CD4-positive, CD25-positive, alpha-beta regulatory T cell (primary cell): Measurements from ENCODE around the gene NPY4R2. TPM values are rescaled to one million over a fixed set of nuclear protein-coding genes. Genes with fewer than 3 reads are reported as not detected.
"Not testable (repeated sequence)": the region's sequence is repeated elsewhere in the genome, so short reads cannot be mapped to it uniquely, and the experiment has no call there.

Experiments
- ATAC-seq, 2 donors: fragments of 150-1000 bp; cut with Tn5 transposase; one replicate each; pipeline ENCODE4 v1.10.0; 2021; ENCODE audit warnings: low read depth in 2 of 2, moderate number of reproducible peaks in 2 of 2, moderate library complexity in 1 of 2
- DNase-seq, 3 donors: peaks; one replicate each; pipeline versions ENCODE4 v3.0.0 to v3.0.0-alpha.2; 2012 to 2022; ENCODE audit warnings: mixed read lengths in 1 of 3
- H3K27ac ChIP-seq: one replicate; pipeline ENCODE4 v1.7.0; 2013; ENCODE audit warnings: mild to moderate bottlenecking, low read length; ENCODE audit not compliant: insufficient read depth, poor library complexity, severe bottlenecking
- H3K27me3 ChIP-seq: one replicate; pipeline ENCODE4 v1.7.0; 2013; ENCODE audit warnings: low read length; ENCODE audit not compliant: control insufficient read depth, insufficient read depth
- H3K36me3 ChIP-seq: one replicate; pipeline ENCODE4 v1.7.0; 2013; ENCODE audit warnings: mild to moderate bottlenecking, low read length, moderate library complexity; ENCODE audit not compliant: control insufficient read depth, insufficient read depth
- H3K4me1 ChIP-seq: 2 replicates; pipeline ENCODE4 v1.7.0; 2013; ENCODE audit warnings: mild to moderate bottlenecking, low read length; ENCODE audit not compliant: insufficient read depth, control insufficient read depth, poor library complexity, severe bottlenecking
- H3K4me3 ChIP-seq: one replicate; pipeline ENCODE4 v1.7.0; 2013; ENCODE audit warnings: low read depth, mild to moderate bottlenecking, low read length, moderate library complexity
- H3K9me3 ChIP-seq, 2 experiments: 1 replicate in 1 of 2; 2 replicates in 1 of 2; pipeline ENCODE4 v1.7.0; 2013; ENCODE audit warnings: low read length in 2 of 2, mild to moderate bottlenecking in 1 of 2, moderate library complexity in 1 of 2; ENCODE audit not compliant: control insufficient read depth in 2 of 2
- H3K27ac Mint-ChIP-seq, 3 donors: one replicate each; pipeline ENCODE4 v1.8.0; 2020 to 2022; ENCODE audit warnings: mild to moderate bottlenecking in 3 of 3, mixed read lengths in 3 of 3, moderate library complexity in 2 of 3
- H3K27me3 Mint-ChIP-seq: one replicate; pipeline ENCODE4 v1.8.0; 2022; ENCODE audit warnings: mild to moderate bottlenecking, mixed read lengths
- H3K36me3 Mint-ChIP-seq: one replicate; pipeline ENCODE4 v1.8.0; 2020; ENCODE audit warnings: mixed read lengths
- H3K4me1 Mint-ChIP-seq, 4 donors: one replicate each; pipeline ENCODE4 v1.8.0; 2020 to 2022; ENCODE audit warnings: mixed read lengths in 4 of 4, mild to moderate bottlenecking in 1 of 4
- H3K4me3 Mint-ChIP-seq, 4 donors: one replicate each; pipeline ENCODE4 v1.8.0; 2020 to 2022; ENCODE audit warnings: mild to moderate bottlenecking in 4 of 4, mixed read lengths in 4 of 4, moderate library complexity in 3 of 4
- H3K9me3 Mint-ChIP-seq, 7 donors: one replicate each; pipeline ENCODE4 v1.8.0; 2020 to 2022; ENCODE audit warnings: mixed read lengths in 7 of 7, mild to moderate bottlenecking in 3 of 7, moderate library complexity in 2 of 7
- polyA plus RNA-seq, 4 donors: library from polyadenylated mRNA; unstranded; fragments of 300-500 nt; fragmentation: Illumina TruSeq; gene quantifications; one replicate each; pipeline ENCODE4 v1.2.3, GENCODE V29; 2021
- total RNA-seq: library from RNA; stranded (reverse); gene quantifications from one replicate; pipeline ENCODE4 v1.2.3, GENCODE V29; 2022

Gene NPY4R2
- total and polyA plus RNA-seq, 5 donors from 2014 or later, result not detected

- not testable (repeated sequence) for H3K36me3 ChIP-seq, ATAC-seq, H3K9me3 ChIP-seq, H3K27me3 Mint-ChIP-seq, DNase-seq, H3K4me3 Mint-ChIP-seq, H3K36me3 Mint-ChIP-seq, H3K9me3 Mint-ChIP-seq, H3K4me1 Mint-ChIP-seq, H3K27ac ChIP-seq, H3K27ac Mint-ChIP-seq, H3K27me3 ChIP-seq, H3K4me1 ChIP-seq, H3K4me3 ChIP-seq
Observed at GRCh38 chr10:47960699-47961098, 42.2 kb downstream of the NPY4R2 start.

GRCh38 chr10:47962785-47963184 lies 44.3 kb downstream of the NPY4R2 start:
- H3K36me3 ChIP-seq, H3K27me3 ChIP-seq, H3K4me3 Mint-ChIP-seq, H3K9me3 Mint-ChIP-seq, H3K27ac Mint-ChIP-seq, H3K27ac ChIP-seq, H3K27me3 Mint-ChIP-seq, DNase-seq, H3K36me3 Mint-ChIP-seq, H3K4me1 Mint-ChIP-seq, H3K9me3 ChIP-seq, H3K4me1 ChIP-seq, ATAC-seq, H3K4me3 ChIP-seq: not testable (repeated sequence)

- not testable (repeated sequence) for ATAC-seq
Observed at GRCh38 chr10:47964280-47965063, 46.0 kb downstream of the NPY4R2 start.

GRCh38 chr10:47968988-47969387 lies 50.5 kb downstream of the NPY4R2 start:
- H3K4me1 Mint-ChIP-seq, H3K36me3 ChIP-seq, H3K4me3 Mint-ChIP-seq, H3K4me1 ChIP-seq, ATAC-seq, H3K27ac ChIP-seq, H3K27me3 Mint-ChIP-seq, H3K9me3 Mint-ChIP-seq, H3K27me3 ChIP-seq, DNase-seq, H3K27ac Mint-ChIP-seq, H3K9me3 ChIP-seq, H3K4me3 ChIP-seq, H3K36me3 Mint-ChIP-seq: not testable (repeated sequence)

More at GRCh38 chr10:47964280-47965063, 46.0 kb downstream of the NPY4R2 start:
- not testable (repeated sequence) for DNase-seq, H3K36me3 ChIP-seq, H3K4me1 ChIP-seq, H3K4me1 Mint-ChIP-seq, H3K36me3 Mint-ChIP-seq, H3K27me3 ChIP-seq, H3K27ac Mint-ChIP-seq, H3K9me3 Mint-ChIP-seq, H3K4me3 ChIP-seq, H3K27me3 Mint-ChIP-seq, H3K27ac ChIP-seq, H3K9me3 ChIP-seq, H3K4me3 Mint-ChIP-seq

DNA sequence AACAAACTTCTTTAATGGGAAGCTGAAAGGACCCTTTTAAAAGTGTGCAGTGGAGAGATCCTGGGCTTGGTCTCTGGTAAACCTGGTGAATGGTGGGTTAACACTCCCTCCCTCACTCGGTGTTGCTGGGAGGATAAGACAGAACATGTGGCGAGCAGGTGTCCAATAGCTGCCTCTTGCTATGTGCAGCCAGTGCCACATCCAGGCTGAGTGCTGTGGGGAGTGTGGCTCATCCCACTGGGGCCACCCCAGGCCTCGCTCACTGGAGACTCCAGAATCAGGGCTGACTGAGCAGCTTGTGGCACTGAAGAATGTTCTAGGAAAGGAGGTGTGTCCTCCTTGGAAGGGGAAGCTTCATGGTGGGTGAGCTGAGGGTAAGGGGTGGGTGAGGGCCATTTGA lies 51.6 kb downstream of the NPY4R2 start:
- H3K9me3 ChIP-seq, H3K27me3 ChIP-seq, ATAC-seq, H3K27me3 Mint-ChIP-seq, H3K27ac ChIP-seq, H3K4me3 ChIP-seq, H3K4me1 ChIP-seq, DNase-seq, H3K36me3 ChIP-seq, H3K9me3 Mint-ChIP-seq, H3K4me1 Mint-ChIP-seq, H3K4me3 Mint-ChIP-seq, H3K36me3 Mint-ChIP-seq, H3K27ac Mint-ChIP-seq: not testable (repeated sequence)

DNA sequence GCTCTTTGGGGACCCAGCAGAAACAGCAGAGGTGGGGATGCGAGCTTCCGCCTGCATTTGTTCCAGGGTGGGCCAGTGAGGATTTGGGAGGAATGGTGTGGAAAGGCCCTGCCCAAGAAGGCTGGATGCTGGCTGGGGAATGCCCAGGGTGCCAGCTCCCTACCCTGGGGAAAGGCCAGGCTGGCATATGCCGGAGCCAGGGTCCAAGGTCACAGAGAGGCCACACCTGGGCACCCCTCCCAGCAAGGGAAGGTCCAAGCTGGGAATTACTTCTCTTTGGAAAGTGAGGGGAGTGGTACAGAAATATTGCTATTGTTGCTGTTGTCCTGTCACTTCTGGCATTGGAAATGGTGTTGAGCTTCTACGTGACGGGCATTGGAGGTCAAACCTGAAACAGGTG lies 53.1 kb downstream of the NPY4R2 start:
- not testable (repeated sequence) for H3K27me3 Mint-ChIP-seq, H3K27ac Mint-ChIP-seq, H3K27ac ChIP-seq, ATAC-seq, H3K36me3 ChIP-seq, H3K4me1 Mint-ChIP-seq, H3K4me3 Mint-ChIP-seq, H3K9me3 ChIP-seq, H3K4me3 ChIP-seq, H3K27me3 ChIP-seq, H3K36me3 Mint-ChIP-seq, H3K9me3 Mint-ChIP-seq, DNase-seq, H3K4me1 ChIP-seq

- not testable (repeated sequence) for ATAC-seq
Observed at GRCh38 chr10:47972077-47972476, 53.6 kb downstream of the NPY4R2 start.

More at GRCh38 chr10:47972077-47972476, 53.6 kb downstream of the NPY4R2 start:
- not testable (repeated sequence) for H3K27me3 Mint-ChIP-seq, H3K9me3 ChIP-seq, H3K36me3 ChIP-seq, H3K4me1 ChIP-seq, H3K4me3 Mint-ChIP-seq, DNase-seq, H3K9me3 Mint-ChIP-seq, H3K4me3 ChIP-seq, H3K4me1 Mint-ChIP-seq, H3K36me3 Mint-ChIP-seq, H3K27ac ChIP-seq, H3K27me3 ChIP-seq, H3K27ac Mint-ChIP-seq
